Loucy (cell line): ENCODE results near the gene PPP2R1B.
"Not testable (repeated sequence)": the region's sequence is repeated elsewhere in the genome, so short reads cannot be mapped to it uniquely, and the experiment has no call there.

Experiments
- EZH2phosphoT487 ChIP-seq: fragments of 200-600 bp; IDR thresholded peaks from 2 replicates; pipeline ENCODE4 v1.6.1; 2018; ENCODE audit warnings: antibody characterized with exemption, mild to moderate bottlenecking, moderate library complexity, borderline replicate concordance
- TF ChIP-seq, protein P1 (sequence below): fragments of 200-600 bp; sonication (generic); conservative IDR thresholded peaks from 2 replicates; pipeline ENCODE4 v1.5.1; 2014; ENCODE audit warnings: mild to moderate bottlenecking, antibody characterized with exemption, low read length

GRCh38 chr11:111717660-111718059 is 48.5 kb downstream of the PPP2R1B start:
- TF ChIP-seq, protein P1, sequence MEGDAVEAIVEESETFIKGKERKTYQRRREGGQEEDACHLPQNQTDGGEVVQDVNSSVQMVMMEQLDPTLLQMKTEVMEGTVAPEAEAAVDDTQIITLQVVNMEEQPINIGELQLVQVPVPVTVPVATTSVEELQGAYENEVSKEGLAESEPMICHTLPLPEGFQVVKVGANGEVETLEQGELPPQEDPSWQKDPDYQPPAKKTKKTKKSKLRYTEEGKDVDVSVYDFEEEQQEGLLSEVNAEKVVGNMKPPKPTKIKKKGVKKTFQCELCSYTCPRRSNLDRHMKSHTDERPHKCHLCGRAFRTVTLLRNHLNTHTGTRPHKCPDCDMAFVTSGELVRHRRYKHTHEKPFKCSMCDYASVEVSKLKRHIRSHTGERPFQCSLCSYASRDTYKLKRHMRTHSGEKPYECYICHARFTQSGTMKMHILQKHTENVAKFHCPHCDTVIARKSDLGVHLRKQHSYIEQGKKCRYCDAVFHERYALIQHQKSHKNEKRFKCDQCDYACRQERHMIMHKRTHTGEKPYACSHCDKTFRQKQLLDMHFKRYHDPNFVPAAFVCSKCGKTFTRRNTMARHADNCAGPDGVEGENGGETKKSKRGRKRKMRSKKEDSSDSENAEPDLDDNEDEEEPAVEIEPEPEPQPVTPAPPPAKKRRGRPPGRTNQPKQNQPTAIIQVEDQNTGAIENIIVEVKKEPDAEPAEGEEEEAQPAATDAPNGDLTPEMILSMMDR, result not testable (repeated sequence)
- not testable (repeated sequence) for TF ChIP-seq EZH2phosphoT487
